Measurements from ENCODE around the gene GTSE1.
A peak's percentile ranks its signal among the peaks of the same experiment; 100 is the strongest.

GTSE1 gene

DNA sequence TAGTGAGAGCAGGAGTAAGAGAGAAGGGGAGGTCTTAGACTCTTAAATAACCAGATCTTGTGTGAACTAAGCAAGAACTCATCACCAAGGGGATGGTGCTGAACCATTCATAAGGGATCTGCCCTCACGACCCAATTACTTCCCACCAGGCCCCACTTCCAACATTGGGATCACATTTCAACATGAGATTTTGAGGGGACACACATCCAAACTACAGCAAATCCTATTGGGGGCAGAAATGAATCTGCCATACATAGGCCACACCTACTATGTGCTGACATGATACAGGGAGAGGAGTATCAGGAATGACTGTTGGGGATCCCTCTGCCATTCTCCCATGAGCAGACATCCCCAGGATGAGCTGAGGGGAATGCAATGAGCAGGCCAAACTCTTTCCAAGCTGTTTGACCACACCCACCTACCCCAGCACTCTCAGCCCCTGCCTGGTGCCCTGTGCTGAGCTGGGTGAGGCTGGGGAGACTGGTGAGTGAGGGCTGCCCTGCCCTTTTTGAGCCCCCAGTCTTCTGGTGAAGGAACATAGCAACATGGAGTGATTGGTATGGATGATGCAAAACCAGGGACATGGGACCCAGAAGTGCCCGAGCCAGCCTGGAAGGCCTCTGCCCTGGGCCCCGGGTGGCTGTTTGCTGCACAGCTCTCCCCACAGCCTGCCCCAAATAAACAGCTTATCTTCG lies 1.2 kb upstream of the GTSE1 start:
- no peak for TF ChIP-seq CTCF (IDR thresholded peaks at IDR 0.05; ENCODE audit: insufficient read depth, low read depth, low read length, missing control alignments)
- DNase-seq (ENCODE audit: low read depth), result no peak
- peak overlapping the region; percentile 77 for H3K4me3 ChIP-seq (ENCODE audit: low read depth, low read length)

DNA sequence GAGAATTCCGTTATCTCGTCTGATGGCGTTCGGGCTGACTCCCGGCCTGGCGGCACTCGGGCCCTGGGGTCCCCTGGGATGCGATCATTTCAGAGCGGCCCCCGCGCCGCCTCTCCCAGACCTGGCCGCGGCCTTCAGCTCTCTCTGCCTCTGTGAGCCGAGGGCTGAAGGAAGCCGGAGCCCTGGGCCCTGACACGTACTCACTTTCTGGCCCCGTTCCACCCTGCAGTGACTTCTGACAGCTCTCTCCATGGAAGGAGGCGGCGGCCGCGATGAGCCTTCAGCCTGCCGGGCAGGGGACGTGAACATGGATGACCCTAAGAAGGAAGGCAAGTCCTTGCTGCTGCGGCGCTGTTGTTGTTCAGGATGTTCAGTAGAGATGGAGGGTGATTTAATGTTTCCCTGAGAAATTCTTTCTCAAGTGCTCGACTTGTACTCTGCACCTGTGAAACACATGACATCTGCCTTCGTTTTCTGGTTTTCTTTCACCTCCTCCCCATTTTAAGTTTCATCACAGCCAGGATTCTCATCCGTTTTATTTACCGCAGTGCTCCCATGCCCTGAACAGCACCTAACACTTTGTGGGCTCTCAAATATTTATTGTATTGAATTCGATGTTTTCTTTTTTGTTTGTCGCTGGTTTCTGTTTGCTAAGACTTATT lies 612 bp downstream of the GTSE1 start:
- H3K4me3 ChIP-seq (ENCODE audit: low read depth, low read length), result peak overlapping the region; percentile 77
- DNase-seq (ENCODE audit: low read depth), result peak; percentile 38
- TF ChIP-seq CTCF (IDR thresholded peaks at IDR 0.05; ENCODE audit: insufficient read depth, low read depth, low read length, missing control alignments), result no peak

DNA sequence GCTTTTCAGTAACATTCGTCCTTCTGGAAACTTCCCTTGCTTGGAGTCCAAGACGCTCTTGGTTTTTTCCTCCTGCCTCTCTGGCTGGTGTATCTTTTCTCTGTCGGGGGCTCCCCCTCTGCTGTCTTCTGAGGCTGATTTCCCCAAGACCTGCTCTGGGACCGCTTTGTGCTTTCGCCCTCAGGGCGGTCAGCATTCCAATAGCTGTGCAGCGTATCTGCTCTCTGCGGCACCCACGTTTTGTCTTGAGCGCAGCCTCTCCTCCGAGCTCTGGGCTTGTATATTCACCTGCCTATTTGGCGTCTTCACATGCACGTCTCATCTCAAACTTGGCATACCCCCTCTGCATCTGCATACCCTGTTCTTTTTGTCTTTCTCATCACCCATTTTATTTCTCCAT lies 2.4 kb downstream of the GTSE1 start:
- DNase-seq (ENCODE audit: low read depth), result no peak
- no peak for TF ChIP-seq CTCF (IDR thresholded peaks at IDR 0.05; ENCODE audit: insufficient read depth, low read depth, low read length, missing control alignments)
- H3K4me3 ChIP-seq (ENCODE audit: low read depth, low read length), result no peak overlapping the region

DNA sequence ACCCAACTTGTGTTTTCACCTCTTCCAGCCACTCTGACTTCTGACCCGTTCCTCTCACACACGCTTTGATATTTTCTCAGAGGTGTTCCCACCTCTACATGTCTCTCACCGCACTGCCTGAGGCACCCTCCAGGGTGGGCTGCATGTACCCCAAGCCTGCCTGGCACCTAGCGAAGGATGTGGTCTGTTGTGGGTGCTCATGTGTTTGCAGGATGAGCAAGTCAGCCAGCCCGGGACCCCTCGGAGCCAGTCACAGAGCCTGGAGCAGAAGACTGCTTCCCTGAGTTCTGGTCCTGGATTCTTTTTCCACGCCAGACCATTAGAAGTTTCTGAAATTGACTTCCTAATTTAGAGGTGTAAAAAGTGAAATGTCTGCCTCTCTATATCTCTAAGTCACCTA lies 3.8 kb downstream of the GTSE1 start:
- no peak overlapping the region for H3K4me3 ChIP-seq (ENCODE audit: low read depth, low read length)
- no peak for DNase-seq (ENCODE audit: low read depth)
- no peak for TF ChIP-seq CTCF (IDR thresholded peaks at IDR 0.05; ENCODE audit: insufficient read depth, low read depth, low read length, missing control alignments)

DNA sequence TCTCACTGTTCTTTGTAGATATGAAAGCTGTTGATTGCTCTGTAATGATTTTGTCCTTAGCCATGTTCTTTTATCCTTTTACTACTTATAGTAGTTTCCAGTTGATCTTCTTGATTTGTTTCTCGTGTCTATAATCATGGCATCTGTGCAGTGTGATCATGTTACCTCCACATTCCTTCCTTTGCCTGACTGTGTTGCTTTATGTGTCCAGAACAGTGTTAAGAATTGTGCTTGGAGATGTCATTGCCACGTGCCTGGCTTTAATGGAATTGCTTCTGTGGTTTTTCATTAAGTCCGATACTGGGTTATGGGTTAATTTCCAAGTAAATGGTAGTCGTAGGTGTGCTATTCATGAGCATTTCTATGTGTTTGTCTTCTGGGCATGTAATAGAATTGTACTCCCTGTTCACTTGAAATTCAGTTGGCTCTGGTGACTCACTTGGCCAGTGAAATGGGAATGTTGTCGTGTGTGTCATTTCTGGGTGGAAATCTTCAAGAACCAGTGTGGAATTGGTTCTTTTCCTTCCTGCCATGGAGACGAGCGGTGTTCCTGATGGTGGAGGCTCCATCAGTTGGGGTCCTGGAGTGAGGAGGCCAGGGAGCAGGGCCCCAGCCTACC lies 6.8 kb downstream of the GTSE1 start:
- TF ChIP-seq CTCF (IDR thresholded peaks at IDR 0.05; ENCODE audit: insufficient read depth, low read depth, low read length, missing control alignments), result no peak
- DNase-seq (ENCODE audit: low read depth), result no peak
- no peak overlapping the region for H3K4me3 ChIP-seq (ENCODE audit: low read depth, low read length)

DNA sequence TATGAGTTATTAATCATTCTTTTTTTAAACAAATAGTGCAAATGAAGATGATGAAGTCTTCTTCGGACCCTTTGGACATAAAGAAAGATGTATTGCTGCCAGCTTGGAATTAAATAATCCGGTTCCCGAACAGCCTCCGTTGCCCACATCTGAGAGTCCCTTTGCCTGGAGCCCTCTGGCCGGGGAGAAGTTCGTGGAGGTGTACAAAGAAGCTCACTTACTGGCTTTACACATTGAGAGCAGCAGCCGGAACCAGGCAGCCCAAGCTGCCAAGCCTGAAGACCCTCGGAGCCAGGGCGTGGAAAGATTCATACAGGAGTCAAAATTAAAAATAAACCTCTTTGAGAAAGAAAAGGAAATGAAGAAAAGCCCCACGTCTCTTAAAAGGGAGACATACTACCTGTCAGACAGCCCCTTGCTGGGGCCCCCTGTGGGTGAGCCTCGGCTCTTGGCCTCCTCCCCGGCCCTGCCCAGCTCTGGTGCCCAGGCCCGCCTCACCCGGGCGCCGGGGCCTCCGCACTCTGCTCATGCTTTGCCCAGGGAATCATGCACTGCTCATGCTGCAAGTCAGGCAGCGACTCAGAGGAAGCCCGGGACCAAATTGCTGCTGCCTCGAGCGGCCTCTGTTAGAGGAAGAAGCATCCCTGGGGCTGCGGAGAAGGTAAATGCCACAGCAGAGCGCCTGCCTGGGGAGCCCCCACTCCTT lies 11.8 kb downstream of the GTSE1 start:
- TF ChIP-seq CTCF (IDR thresholded peaks at IDR 0.05; ENCODE audit: insufficient read depth, low read depth, low read length, missing control alignments), result no peak
- no peak overlapping the region for H3K4me3 ChIP-seq (ENCODE audit: low read depth, low read length)
- no peak for DNase-seq (ENCODE audit: low read depth)
